Stimulated activated CD4-positive, alpha-beta T cell treated with anti-CD3 and anti-CD28 coated beads, Interleukin-4, amount 100 ng/mL, for 24 hours (primary cell): ENCODE results near the gene APPBP2.
"Not testable (repeated sequence)": the region's sequence is repeated elsewhere in the genome, so short reads cannot be mapped to it uniquely, and the experiment has no call there.

Source experiments
- DNase-seq: peaks from one replicate; pipeline ENCODE4 v3.0.0-alpha.2; 2020

The APPBP2 gene

GRCh38 chr17:60534010-60534555, 8.0 kb upstream of the APPBP2 start:
- DNase-seq: no peak

DNA sequence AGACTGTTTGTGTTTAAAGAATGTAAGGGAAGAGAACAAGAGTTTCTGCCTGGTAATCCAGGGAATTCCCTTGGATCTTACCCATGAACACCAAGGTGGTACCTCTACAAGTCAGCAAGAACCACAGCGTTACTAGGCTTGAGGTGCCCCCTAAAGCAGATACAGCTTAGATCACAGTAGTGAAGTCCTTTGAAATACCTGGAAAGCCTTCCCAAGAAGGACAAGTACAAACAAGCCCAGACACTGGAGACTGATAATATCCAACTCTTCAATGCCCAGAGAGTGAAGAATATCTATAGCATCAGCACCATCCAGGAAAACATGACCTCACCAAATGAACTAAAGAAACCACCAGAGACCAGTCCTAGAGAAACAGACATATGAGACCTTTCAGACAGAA, 3.8 kb upstream of the APPBP2 start:
- no peak for DNase-seq

DNA sequence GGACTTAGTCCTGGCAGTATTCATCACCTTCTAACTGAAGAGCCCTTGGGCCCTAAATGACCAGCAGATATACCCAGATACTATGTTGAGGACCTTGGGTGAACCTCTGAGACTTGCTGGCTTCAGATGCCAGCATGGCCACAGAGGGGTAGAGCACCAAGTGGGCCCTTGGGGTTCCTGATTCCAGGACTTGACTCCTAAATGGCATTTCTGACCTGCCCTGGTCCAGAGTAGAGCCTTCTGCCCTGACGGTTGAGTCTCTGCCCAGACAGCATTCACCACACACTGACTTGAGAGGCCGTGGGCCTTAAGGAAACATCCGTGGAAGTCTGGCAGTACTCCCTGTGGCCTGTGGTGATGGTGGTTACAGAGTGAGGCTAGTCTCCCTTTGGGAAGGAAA, 2.8 kb upstream of the APPBP2 start:
- no peak for DNase-seq

DNA sequence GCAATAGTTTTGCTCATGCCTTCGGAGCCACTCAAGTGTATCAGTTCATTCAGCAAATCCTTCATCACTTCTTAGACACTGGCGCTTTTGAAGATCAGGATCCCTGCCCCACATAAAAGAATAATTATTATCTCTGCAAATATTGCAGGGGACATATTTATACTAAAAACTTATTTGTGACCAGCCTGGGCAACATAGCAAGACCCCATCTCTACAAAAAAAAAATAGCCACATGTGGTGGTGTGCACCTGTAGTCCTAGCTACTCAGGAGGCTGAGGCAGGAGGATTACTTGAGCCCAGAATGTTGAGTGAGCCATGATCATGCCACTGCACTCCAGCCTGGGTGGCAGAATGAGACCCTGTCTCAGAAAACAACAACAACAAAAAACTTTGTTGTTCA, 1.7 kb upstream of the APPBP2 start:
- no peak for DNase-seq

DNA sequence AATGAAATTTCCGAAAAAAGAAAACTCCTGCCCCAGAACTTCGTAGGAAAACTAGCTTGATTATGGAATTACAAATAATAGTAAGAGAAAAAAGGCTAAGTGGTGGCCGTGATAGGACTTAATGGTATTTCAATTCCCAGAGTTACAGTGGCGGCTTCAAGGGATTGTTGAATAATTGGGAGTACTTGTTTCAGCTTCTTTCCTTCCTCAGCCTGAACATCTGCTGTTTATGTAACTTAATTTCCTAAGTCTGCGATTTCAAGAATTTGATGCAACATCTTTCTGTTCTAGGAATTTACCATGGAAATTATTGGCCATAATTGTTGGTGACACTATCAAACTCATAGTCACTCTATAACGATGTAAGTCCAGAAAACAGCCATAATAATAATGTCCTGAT, 684 bp upstream of the APPBP2 start:
- no peak for DNase-seq

GRCh38 chr17:60525328-60525684, 736 bp downstream of the APPBP2 start:
- DNase-seq: no peak

GRCh38 chr17:60524463-60525327, 1.3 kb downstream of the APPBP2 start:
- DNase-seq: no peak

DNA sequence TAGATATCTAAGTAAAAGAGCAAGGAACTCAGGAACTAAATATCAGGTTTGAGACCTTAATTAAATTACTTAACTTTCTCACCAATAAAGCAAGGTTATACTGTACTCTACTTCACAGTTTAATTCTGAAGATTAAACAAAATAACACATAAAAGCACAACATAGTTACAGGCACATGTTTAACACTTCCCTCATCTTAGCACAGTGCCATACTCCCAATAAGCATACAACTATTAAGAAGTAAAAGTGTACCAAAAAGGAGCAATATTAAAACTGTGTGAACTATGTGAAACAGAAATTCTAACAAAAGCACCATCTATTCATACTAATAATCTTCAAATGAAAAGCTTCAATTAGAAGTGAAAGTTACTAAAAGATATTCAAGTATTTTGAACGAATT, 2.2 kb downstream of the APPBP2 start:
- DNase-seq: no peak

DNA sequence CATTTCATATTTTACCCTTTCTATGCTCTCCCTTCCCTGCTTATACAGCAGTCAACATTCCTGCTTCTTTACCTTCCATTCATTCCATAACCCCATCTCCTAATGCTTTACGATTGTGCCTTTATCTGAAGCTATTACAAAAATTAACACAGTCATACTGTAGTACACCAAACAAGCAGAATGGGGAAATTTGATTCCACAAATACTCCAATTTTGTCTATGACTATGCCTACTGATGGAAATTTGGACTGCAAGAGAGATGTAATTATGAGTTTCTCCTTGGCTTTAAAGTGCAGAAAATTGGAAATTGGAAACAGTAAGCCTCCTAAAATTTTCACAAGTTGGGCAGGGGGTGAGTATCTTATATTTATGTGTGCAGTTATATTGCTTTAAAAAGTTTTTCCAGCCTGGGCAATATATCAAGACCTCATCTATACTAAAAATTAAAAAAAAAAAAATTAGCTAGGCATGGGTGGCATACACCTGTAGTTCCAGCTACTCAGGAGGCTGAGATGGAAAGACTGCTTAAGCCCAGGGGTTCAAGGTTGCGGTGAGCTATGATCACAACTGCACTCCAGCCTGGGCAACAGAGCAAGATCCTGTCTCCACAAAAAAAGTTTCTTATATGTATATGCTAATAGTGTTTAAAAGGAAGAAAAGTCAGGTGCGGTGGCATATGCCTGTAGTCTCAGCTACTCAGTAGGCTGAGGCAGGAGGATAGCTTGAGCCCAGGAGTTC, 3.0 kb downstream of the APPBP2 start:
- DNase-seq: no peak

DNA sequence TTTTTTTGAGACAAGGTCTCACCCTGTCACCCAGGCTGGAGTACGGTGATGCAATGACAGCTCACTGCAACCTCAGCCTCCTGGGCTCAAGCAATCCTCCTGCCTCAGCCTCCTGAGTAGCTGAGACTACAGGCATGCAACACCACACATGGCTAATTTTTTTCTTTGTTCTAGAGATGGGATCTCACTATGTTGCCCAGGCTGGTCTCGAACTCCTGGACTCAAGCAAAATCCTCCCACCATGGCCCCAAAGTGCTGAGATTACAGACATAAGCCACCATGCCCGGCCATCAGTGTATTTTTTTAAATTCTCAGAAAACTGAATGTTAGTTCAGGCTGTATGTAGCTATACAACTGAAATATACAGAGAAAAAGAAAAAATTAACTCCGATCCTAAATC, 6.2 kb downstream of the APPBP2 start:
- DNase-seq: no peak

DNA sequence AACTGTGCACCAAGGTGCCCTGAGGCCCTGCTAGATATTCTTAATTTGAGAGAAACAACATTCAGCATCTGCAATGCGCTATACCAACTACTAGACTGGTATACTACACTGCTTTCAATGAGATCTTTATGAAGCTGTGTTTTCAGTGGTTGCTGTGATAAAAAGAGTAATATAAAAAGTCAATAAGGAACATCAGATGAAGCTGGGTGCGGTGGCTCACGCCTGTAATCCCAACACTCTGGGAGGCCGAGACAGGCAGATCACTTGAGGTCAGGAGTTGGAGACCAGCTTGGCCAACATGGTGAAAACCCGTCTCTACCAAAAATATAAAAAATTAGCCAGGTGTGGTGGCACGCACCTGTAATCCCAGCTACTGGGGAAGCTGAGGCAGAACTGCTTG, 10.4 kb downstream of the APPBP2 start:
- DNase-seq: not testable (repeated sequence)

- DNase-seq: not testable (repeated sequence)
These were observed 10.8 kb downstream of the APPBP2 start for GRCh38 chr17:60515199-60515598.

GRCh38 chr17:60514500-60514899, 11.5 kb downstream of the APPBP2 start:
- DNase-seq: no peak

GRCh38 chr17:60514053-60514452, 12.0 kb downstream of the APPBP2 start:
- no peak for DNase-seq

DNA sequence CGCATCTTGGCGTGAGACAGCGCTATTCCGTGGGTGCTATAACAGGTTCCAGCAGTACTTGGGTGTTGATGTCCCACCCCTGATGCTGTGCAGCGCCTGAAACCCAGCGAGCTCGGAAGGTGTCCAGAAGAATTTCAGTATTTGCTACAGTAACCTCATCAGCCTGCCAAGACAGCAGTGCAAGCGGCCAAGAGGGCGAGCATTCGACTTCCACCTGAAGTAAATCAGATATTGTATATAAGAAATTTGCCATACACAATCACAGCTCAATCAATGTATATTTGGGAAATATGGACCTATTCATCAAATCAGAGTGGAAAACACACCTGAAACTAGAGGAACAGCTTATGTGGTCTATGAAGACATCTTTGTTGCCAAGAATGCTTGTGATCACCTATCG, 13.0 kb downstream of the APPBP2 start:
- no peak for DNase-seq

GRCh38 chr17:60510723-60511122, 15.3 kb downstream of the APPBP2 start:
- DNase-seq: no peak

DNA sequence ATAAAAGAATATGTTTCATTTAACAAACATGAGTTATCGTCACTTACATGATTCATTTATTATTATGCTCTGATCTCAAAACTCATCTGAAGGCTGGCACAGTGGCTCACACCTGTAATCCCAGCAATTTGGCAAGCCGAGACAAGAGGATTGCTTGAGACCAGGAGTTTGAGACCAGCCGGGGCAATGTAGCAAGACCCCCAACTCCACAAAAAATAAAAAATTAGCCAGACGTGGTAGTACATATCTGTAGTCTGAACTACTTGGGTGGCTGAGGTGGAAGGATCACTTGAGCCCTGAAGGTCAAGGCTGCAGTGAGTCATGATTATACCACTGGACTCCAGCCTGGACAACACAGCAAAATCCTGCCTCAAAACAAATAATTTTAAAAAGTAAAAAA, 16.0 kb downstream of the APPBP2 start:
- DNase-seq: no peak

- DNase-seq: no peak
These were observed 17.6 kb downstream of the APPBP2 start for GRCh38 chr17:60508384-60508980.

DNA sequence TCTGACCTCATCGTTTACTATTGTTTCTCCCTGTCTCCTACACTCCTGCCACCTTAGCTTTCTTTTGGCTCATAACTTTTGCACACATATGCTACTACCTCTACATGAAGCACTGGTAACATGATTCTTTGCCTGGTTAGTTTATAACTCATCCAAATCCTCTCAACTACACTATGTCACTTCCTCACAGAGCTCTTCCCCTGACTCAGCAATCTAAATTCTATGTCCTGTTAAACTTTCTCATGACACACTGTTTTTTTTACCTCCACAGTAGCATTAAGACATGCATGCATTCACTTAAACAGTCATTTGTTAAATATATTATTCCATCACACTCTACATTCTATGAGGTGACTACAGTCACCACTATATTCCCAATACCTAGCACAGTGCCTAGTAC, 19.7 kb downstream of the APPBP2 start:
- no peak for DNase-seq

- DNase-seq: no peak
These were observed 23.9 kb downstream of the APPBP2 start for GRCh38 chr17:60502145-60502544.

DNA sequence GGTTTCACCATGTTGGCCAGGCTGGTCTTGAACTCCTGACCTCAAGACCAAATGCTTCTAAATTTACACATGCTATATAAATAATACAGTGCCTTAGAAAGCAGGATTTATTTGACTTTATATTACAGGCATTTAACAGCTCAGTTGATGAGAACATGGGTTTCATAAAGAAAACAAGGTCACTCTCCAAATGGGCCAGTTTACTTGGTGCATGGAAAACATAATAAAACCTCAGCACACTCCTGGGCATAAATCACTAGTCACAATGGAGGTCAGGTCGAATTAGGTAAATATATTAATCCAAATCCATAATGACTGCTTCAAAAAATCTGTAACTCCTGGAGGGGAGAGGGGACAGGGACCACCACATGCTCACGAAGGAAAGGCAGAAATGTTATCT, 24.5 kb downstream of the APPBP2 start:
- no peak for DNase-seq

DNA sequence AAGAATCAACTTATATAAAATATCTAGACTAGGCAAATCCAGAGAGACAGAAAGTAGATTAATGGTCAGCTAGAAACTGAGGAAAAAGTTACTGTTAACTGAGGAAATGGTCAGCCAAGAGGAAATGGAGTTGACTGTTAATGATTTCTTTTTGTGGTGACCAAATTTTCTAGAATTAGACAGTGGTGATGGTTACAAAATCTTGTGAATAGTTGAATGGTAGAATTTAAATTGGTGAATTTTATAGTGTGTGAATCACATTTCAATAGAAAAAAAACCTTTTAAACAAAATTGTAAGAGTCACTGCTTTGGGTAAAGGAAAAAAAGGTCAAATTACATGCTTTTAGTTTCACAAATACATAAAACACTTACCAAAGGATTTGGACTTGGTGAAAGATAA, 30.0 kb downstream of the APPBP2 start:
- DNase-seq: no peak

DNA sequence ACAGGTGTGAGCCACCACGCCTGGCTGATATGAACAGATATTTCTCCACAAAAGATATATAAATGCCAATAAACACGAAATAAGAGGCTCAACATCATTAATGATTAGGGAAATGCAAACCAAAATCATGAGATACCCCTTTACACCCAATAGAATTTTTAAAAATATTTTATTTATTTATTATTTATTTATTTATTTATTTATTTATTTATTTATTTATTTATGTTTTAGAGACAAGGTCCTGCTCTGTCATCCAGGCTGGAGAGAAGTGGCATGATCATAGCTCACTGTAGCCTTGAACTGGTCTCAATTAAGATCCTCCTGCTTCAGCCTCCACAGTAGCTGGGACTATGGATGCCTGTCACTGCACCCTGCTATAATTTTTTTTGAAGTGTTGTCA, 30.8 kb downstream of the APPBP2 start:
- DNase-seq: no peak

- DNase-seq: no peak
These were observed 32.2 kb downstream of the APPBP2 start for GRCh38 chr17:60493847-60494321.
